Ishikawa (cell line): Measurements from ENCODE around the gene ACACB.

Experiments
- CREB1 ChIP-seq: IDR thresholded peaks from 2 replicates; pipeline ENCODE4 v1.6.1; 2012; ENCODE audit warnings: low read depth
- EGR1 ChIP-seq: IDR thresholded peaks from 2 replicates; pipeline ENCODE4 v1.6.1; 2012
- EP300 ChIP-seq: IDR thresholded peaks from 2 replicates; pipeline ENCODE4 v1.6.1; 2012; ENCODE audit warnings: borderline replicate concordance
- FOXM1 ChIP-seq: IDR thresholded peaks from 2 replicates; pipeline ENCODE4 v1.6.1; 2012; ENCODE audit warnings: low read depth, borderline replicate concordance
- RAD21 ChIP-seq: IDR thresholded peaks from 2 replicates; pipeline ENCODE4 v1.6.1; 2012; ENCODE audit warnings: low read depth
- TAF1 ChIP-seq: IDR thresholded peaks from 2 replicates; pipeline ENCODE4 v1.6.1; 2012; ENCODE audit warnings: low read depth, mild to moderate bottlenecking
- TCF12 ChIP-seq: IDR thresholded peaks from 2 replicates; pipeline ENCODE4 v1.6.1; 2012; ENCODE audit warnings: low read depth
- TEAD4 ChIP-seq: IDR thresholded peaks from 2 replicates; pipeline ENCODE4 v1.6.1; 2012
- YY1 ChIP-seq: IDR thresholded peaks from 2 replicates; pipeline ENCODE4 v1.6.1; 2012; ENCODE audit warnings: low read depth
- ZBTB7A ChIP-seq: IDR thresholded peaks from 2 replicates; pipeline ENCODE4 v1.6.1; 2012; ENCODE audit warnings: low read depth
- TF ChIP-seq, protein P1 (sequence below): IDR thresholded peaks from 2 replicates; pipeline ENCODE4 v1.6.1; 2012; ENCODE audit warnings: low read depth, mild to moderate bottlenecking
- TF ChIP-seq, protein P2 (sequence below): IDR thresholded peaks from 2 replicates; pipeline ENCODE4 v1.6.1; 2012
- TF ChIP-seq, protein P3 (sequence below): IDR thresholded peaks from 2 replicates; pipeline ENCODE4 v1.6.1; 2012

DNA sequence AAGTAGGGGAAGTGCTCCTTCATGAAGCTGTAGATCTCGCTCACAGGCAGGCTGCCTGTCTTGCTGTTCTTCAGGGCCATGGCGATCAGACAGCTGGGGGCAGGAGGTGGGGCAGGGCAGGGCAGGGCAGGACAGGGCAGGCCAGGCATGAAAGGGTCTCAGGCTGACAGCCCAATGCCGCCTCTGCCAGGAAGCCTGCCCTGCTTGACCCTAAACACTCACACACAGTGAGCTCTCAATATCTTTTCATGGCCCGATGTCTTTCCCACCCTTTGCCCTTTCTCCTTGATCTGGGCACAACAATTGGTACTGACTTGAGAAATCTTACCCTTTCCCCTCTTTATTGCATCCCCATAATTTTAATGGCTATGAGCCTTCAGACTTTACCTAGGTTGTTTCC lies 170.3 kb downstream of the ACACB start:
- TF ChIP-seq ZBTB7A (no peak), TEAD4 (no peak), TCF12 (no peak), CREB1 (no peak), EP300 (no peak), YY1 (no peak), TAF1 (no peak), FOXM1 (no peak), RAD21 (no peak), EGR1 (no peak)
- TF ChIP-seq, protein P1, sequence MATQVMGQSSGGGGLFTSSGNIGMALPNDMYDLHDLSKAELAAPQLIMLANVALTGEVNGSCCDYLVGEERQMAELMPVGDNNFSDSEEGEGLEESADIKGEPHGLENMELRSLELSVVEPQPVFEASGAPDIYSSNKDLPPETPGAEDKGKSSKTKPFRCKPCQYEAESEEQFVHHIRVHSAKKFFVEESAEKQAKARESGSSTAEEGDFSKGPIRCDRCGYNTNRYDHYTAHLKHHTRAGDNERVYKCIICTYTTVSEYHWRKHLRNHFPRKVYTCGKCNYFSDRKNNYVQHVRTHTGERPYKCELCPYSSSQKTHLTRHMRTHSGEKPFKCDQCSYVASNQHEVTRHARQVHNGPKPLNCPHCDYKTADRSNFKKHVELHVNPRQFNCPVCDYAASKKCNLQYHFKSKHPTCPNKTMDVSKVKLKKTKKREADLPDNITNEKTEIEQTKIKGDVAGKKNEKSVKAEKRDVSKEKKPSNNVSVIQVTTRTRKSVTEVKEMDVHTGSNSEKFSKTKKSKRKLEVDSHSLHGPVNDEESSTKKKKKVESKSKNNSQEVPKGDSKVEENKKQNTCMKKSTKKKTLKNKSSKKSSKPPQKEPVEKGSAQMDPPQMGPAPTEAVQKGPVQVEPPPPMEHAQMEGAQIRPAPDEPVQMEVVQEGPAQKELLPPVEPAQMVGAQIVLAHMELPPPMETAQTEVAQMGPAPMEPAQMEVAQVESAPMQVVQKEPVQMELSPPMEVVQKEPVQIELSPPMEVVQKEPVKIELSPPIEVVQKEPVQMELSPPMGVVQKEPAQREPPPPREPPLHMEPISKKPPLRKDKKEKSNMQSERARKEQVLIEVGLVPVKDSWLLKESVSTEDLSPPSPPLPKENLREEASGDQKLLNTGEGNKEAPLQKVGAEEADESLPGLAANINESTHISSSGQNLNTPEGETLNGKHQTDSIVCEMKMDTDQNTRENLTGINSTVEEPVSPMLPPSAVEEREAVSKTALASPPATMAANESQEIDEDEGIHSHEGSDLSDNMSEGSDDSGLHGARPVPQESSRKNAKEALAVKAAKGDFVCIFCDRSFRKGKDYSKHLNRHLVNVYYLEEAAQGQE = no peak
- TF ChIP-seq, protein P2, sequence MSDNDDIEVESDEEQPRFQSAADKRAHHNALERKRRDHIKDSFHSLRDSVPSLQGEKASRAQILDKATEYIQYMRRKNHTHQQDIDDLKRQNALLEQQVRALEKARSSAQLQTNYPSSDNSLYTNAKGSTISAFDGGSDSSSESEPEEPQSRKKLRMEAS = no peak
- TF ChIP-seq, protein P3, sequence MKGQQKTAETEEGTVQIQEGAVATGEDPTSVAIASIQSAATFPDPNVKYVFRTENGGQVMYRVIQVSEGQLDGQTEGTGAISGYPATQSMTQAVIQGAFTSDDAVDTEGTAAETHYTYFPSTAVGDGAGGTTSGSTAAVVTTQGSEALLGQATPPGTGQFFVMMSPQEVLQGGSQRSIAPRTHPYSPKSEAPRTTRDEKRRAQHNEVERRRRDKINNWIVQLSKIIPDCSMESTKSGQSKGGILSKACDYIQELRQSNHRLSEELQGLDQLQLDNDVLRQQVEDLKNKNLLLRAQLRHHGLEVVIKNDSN = no peak
